HG03135 (cell line): ENCODE data around the gene ZNF283.
"Not testable (repeated sequence)": the region's sequence is repeated elsewhere in the genome, so short reads cannot be mapped to it uniquely, and the experiment has no call there.

Experiments used
- ATAC-seq: cut with Tn5 transposase; IDR thresholded peaks from one replicate; pipeline ENCODE4 v1.9.1; 2021; ENCODE audit warnings: mild to moderate bottlenecking, moderate library complexity; ENCODE audit not compliant: unreplicated experiment

Gene ZNF283

DNA sequence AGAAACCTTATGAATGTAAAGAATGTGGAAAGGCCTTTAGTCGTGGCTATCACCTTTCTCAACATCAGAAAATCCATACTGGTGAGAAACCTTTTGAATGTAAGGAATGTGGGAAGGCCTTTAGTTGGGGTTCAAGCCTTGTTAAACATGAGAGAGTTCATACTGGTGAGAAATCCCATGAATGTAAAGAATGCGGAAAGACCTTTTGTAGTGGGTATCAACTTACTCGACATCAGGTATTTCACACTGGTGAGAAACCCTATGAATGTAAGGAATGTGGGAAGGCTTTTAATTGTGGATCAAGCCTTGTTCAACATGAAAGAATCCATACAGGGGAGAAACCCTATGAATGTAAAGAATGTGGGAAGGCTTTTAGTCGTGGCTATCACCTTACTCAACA, 20.8 kb downstream of the ZNF283 start:
- ATAC-seq, result no peak

DNA sequence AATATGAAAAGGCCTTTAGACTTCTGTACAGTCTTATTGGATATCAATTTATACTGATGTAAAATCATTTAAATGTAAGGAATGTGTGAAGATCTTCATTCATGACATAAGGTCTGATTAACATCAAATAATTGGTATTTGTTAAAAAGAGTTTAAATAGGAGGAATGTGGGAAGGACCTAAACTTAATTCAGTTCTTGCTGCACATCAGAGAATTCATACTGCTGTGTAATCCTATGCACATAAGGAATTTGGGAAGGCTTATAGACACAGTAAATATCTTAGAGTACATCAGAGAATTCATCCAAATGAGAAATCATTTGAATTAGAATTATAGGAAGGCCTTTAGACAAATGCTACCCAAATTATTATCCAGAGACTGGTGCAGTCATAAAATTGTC, 21.7 kb downstream of the ZNF283 start:
- no peak for ATAC-seq

DNA sequence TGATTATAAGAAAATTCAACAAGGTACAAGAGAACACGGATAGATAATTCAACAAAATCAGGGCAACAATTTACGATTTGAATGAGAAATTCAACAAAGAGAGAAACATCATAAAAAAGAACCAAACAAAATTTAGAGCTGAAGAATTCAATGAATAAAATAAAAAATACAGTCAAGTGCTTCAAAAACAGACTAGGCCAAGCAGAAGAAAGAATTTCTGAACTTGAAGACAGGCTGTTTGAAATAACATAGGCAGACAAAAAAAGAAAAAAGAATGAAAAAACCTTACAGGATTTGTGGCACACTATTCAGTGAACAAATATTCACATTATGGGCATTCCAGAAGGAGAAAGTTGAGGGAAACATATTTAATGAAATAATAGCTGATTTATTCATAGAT, 31.1 kb downstream of the ZNF283 start:
- ATAC-seq, result no peak

DNA sequence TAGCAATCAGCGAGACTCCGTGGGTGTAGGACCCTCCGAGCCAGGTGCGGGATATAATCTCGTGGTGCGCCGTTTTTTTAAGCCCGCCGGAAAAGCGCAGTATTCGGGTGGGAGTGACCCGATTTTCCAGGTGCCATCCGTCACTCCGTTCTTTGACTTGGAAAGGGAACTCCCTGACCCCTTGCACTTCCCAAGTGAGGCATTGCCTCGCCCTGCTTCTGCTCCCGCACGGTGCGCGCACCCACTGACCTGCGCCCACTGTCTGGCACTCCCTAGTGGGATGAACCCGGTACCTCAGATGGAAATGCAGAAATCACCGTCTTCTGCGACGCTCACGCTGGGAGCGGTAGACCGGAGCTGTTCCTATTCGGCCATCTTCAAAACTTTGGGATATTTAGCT, 39.8 kb downstream of the ZNF283 start:
- not testable (repeated sequence) for ATAC-seq

DNA sequence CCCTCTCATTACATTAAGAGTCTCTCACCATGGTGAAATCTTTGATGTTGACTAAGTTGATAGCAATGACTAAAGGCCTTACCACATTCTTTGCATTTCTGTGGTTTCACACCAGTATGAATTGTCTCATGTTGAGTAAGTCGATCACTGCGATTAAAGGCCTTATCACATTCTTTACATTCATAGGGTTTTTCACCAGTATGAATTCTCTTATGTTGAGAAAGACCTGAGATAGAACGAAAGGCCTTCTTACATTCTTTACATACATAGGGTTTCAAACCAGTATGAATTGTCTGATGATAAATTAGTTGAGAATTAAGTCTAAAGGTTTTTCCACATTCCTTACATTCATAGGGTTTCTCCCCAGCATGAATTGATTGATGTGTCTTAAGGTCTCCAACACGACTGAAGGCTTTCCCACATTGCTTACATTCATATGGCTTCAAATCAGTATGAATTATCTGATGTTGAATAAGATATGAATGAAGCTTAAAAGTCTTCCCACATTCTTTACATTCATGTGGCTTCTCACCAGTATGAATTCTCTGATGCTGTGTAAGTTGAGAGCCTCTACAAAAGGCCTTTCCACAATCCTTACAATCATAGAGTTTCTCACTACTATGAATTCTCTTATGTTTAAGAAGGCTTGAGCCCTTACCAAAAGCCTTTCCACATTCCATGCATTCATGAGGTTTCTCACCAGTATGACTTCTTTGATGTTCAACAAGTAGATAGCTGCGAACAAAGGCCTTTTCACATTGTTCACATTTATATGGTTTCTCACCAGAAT, 45.6 kb downstream of the ZNF283 start:
- no peak for ATAC-seq

DNA sequence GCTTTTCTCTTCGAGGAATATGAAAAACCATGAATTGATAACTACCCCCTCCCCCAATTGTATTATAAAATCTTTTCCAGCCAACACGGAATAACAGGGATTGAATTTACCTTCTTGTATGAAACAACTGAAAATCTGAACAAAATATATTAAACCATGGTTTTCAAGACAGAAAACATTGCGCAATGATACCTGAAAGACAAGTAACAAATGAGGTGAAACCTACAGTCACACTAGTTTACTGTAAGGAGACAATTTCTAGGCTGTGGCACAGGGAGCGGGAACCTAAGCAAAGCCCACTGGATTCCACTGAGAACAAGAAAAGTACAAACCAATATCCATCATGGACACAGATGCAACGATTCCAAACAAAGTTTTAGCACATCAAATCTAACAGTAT, 53.4 kb downstream of the ZNF283 start:
- no peak for ATAC-seq

DNA sequence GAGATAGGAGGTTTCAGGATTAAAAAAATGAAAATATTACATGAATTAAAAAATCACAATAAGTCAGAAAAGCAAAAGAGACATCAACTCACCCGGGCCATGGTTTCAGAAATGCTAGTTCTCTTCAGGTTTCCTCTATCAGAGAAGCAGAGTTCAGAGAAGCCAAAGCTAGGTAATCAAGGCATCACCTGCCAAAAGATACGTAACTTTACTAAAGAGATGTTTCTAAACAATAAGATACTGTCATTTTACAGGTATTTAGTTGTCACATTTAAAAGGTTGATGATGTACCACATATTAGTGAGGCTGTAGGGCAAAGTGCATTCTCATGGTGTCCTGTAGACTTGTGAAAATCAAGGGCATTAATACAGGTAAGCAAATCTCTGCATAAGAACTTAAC, 56.7 kb downstream of the ZNF283 start, which contains the start of gene ZNF404:
Gene ZNF404 (minus strand): TSS at position 101 of the 400 bp plus-strand sequence.
- no peak for ATAC-seq

DNA sequence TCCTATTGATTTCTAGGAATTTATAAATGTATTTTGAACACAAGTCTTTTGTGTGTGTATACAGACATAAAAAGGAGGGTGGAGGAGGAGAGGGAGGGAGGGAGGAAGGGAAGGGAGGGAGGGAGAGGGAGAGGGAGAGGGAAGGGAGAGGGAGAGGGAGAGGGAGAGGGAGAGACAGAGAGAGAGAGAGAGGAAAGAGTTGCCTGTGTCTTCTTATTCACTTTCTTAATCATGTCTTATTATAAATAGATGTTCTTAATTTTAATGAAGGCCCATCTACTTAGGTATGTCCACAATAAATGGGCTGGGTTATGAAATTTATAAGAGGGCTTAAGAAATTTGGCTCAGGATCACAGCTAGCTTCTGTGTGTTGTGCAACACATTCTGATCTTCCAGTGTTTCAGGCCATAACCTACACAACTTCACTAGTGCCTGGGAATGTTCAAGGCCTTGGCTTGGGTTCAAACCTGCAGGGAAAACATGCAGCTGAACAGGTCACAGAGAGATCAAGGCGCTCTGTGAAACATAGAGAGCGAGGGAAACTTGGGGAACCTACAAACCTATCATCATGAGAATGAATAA, 68.7 kb downstream of the ZNF283 start:
- ATAC-seq, result no peak
